HG03196 (cell line): ENCODE data around the gene CHKA.

Source experiments
- ATAC-seq: cut with Tn5 transposase; IDR thresholded peaks from one replicate; pipeline ENCODE4 v1.9.1; 2021; ENCODE audit not compliant: unreplicated experiment

Gene CHKA

DNA sequence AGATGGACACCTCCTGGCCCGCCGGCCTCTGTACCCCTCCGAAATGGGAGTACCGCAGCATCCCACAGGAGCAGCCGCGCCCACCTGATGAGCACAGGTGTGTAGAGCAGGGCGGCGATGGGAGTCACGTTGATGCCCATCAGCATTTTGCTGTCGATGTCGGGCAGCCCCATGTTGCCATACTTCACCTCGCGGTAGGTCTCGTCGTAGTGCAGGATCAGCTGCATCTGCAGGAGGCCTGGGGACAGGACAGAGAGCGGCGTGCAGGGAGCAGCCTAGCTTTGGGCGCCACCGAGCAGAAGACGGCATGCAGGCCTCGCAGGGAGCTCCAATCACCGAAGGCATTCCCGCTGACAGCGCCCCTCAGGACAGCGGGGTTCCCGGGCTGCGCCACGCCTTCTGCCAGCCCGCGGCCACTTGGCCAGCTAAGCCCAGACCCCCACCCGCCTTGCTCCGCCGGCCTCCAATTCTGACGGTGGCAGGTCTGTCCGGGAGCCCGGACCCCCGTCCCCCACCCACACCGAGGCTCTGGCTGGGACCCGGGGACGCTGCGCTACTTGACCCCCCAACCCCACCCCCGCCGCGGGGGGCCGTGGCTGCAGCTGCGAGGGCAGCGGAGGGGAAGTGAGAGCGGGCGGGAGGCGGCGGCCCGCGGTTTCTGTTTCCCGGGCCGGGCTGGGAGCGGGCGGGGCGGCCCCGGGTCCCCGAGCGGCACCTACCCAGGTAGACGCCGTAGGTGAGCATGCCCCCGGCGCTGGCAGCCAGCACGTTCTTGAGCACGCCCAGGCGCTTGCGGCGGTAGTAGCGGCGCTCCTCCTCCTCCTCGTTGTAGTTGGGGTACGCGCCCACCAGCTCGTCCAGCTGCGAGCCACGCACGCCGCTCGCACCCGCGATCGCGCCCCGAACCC, 118.0 kb downstream of the CHKA start:
- ATAC-seq, result peak; percentile 30
